Measurements from ENCODE around the gene BARHL1.

The BARHL1 gene

GRCh38 chr9:132628746-132629145 lies 46.3 kb downstream of the BARHL1 start:
- Mint-ChIP-seq H3K36me3 (ENCODE audit: low read depth) (peaks cover 23% of the 10 kb centered on the region), H3K27ac (no peak overlapping the region), H3K4me3 (no peak overlapping the region), H3K27me3 (ENCODE audit: low read depth) (no peaks in the 10 kb centered on the region), H3K4me1 (ENCODE audit: low read depth) (peaks cover 4% of the 10 kb centered on the region), H3K9me3 (no peaks in the 10 kb centered on the region)
- no peak for DNase-seq (ENCODE audit: low spot score)

- Mint-ChIP-seq H3K4me1 (ENCODE audit: low read depth) (peaks cover 4% of the 10 kb centered on the region), H3K4me3 (no peak overlapping the region), H3K27ac (no peak overlapping the region), H3K9me3 (no peaks in the 10 kb centered on the region), H3K27me3 (ENCODE audit: low read depth) (no peaks in the 10 kb centered on the region), H3K36me3 (ENCODE audit: low read depth) (peaks cover 21% of the 10 kb centered on the region)
- no peak for DNase-seq (ENCODE audit: low spot score)
These were observed 47.7 kb downstream of the BARHL1 start for GRCh38 chr9:132630116-132630515.

DNA sequence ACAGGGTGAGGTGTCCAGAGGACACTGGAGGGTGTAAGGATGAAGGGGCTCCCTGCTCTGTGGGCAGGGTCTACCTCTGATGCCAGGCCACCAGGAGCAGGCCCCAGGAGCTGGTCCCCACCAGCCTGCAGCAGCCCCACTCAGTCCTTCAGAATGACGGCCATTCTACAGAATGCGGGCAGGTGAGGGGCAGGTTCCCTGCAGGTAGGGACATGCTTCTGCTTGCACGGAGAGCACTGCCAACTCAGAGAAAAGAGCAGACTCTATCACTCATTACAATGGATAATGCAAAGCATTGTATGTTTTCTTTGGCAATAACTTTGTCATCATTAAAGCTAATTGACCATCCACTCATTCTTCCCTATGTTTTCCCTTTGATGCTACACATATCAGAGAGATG lies 48.4 kb downstream of the BARHL1 start:
- no peaks in the 10 kb centered on the region for H3K9me3 Mint-ChIP-seq
- H3K27me3 Mint-ChIP-seq (ENCODE audit: low read depth), result no peaks in the 10 kb centered on the region
- no peak for DNase-seq (ENCODE audit: low spot score)
- H3K4me1 Mint-ChIP-seq (ENCODE audit: low read depth), result peaks cover 4% of the 10 kb centered on the region
- H3K4me3 Mint-ChIP-seq, result no peak overlapping the region
- H3K36me3 Mint-ChIP-seq (ENCODE audit: low read depth), result peaks cover 21% of the 10 kb centered on the region
- H3K27ac Mint-ChIP-seq, result no peak overlapping the region

- Mint-ChIP-seq H3K9me3 (no peaks in the 10 kb centered on the region), H3K27me3 (ENCODE audit: low read depth) (no peaks in the 10 kb centered on the region), H3K4me3 (no peak overlapping the region), H3K27ac (no peak overlapping the region), H3K36me3 (ENCODE audit: low read depth) (peaks cover 21% of the 10 kb centered on the region), H3K4me1 (ENCODE audit: low read depth) (peaks cover 4% of the 10 kb centered on the region)
- no peak for DNase-seq (ENCODE audit: low spot score)
These were observed 48.9 kb downstream of the BARHL1 start for GRCh38 chr9:132631280-132631679.

- no peaks in the 10 kb centered on the region for H3K9me3 Mint-ChIP-seq
- H3K4me3 Mint-ChIP-seq, result no peak overlapping the region
- H3K4me1 Mint-ChIP-seq (ENCODE audit: low read depth), result peaks cover 4% of the 10 kb centered on the region
- DNase-seq (ENCODE audit: low spot score), result no peak
- H3K27ac Mint-ChIP-seq, result no peak overlapping the region
- H3K36me3 Mint-ChIP-seq (ENCODE audit: low read depth), result peaks cover 20% of the 10 kb centered on the region
- no peaks in the 10 kb centered on the region for H3K27me3 Mint-ChIP-seq (ENCODE audit: low read depth)
These were observed 49.3 kb downstream of the BARHL1 start for GRCh38 chr9:132631685-132632084.

DNA sequence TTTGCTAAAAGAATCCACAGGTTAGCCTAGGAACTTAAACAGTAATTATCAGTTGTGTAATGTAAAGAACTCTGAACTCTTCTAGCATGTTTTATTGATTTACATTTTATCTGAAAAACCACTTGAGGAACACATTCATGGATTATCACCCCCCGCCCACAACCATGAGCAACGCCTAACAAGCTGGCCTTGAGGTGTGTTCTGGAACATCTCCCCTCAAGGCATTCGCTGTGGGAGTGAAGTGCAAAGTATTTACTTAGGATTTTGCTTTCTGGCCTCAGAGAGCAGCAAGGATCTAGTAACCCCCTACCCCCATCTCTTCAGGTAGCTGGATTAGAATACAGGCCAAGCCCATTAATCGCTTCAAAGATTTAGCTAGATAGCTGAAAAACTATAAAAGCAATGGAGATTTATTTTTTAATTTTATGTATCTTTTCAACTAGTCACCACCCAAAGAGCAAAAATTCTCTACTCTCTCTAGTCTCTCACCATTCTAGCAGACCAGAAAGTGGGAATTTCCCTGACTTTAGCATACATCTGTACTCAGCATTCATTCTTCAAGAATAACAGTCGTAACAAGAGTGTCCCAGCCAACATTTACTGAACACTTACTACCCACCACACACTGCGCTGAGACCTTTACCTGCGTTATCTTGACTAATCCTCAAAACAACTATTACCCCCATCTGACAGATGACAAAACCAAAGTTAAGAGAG lies 50.2 kb downstream of the BARHL1 start:
- no peak overlapping the region for H3K4me3 Mint-ChIP-seq
- H3K36me3 Mint-ChIP-seq (ENCODE audit: low read depth), result peaks cover 20% of the 10 kb centered on the region
- H3K27me3 Mint-ChIP-seq (ENCODE audit: low read depth), result no peaks in the 10 kb centered on the region
- no peak for DNase-seq (ENCODE audit: low spot score)
- H3K27ac Mint-ChIP-seq, result no peak overlapping the region
- H3K9me3 Mint-ChIP-seq, result no peaks in the 10 kb centered on the region
- peaks cover 4% of the 10 kb centered on the region for H3K4me1 Mint-ChIP-seq (ENCODE audit: low read depth)

DNA sequence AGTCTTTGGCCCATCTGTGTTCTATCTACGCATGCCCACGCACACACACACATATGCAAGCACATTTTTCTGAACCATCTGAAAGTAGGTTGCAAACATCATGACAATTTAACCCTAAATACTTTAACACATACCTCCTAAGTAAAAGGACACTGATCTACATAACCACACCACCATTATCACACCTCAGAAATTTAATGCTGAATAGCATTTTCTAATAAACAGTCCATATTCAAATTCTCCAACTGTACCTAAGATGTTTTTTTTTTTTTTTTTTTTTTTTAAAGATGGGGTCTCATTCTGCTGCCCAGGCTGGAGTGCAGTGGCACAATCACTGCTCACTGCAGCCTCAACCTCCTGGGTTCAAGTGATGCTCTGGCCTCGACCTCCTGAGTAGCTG lies 51.9 kb downstream of the BARHL1 start:
- H3K4me1 Mint-ChIP-seq (ENCODE audit: low read depth), result peaks cover under 1% of the 10 kb centered on the region
- peaks cover 17% of the 10 kb centered on the region for H3K36me3 Mint-ChIP-seq (ENCODE audit: low read depth)
- no peak for DNase-seq (ENCODE audit: low spot score)
- no peaks in the 10 kb centered on the region for H3K9me3 Mint-ChIP-seq
- no peak overlapping the region for H3K27ac Mint-ChIP-seq
- H3K4me3 Mint-ChIP-seq, result no peak overlapping the region
- no peaks in the 10 kb centered on the region for H3K27me3 Mint-ChIP-seq (ENCODE audit: low read depth)

DNA sequence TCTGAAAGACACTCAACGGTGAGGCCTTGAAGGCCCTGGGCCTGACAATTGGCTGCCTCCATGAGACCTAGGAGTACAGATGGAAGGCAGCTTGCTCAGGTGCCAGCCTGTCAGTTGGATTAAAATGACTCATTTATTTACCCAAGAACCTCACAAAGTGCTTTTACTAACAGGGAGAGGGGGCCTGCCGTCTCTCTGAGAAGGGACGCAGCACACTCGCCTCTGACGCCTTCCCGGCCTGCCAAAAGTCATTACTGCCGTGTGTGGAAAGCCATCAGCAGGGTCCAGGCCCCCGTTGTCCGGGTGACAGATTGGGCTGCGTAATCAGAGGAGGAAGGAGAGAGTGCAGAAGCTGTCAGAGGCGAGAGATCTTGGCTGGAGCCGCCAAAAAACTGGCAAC lies 54.9 kb downstream of the BARHL1 start:
- no peak overlapping the region for H3K4me3 Mint-ChIP-seq
- H3K9me3 Mint-ChIP-seq, result no peaks in the 10 kb centered on the region
- DNase-seq (ENCODE audit: low spot score), result no peak
- no peaks in the 10 kb centered on the region for H3K27me3 Mint-ChIP-seq (ENCODE audit: low read depth)
- no peak overlapping the region for H3K27ac Mint-ChIP-seq
- H3K4me1 Mint-ChIP-seq (ENCODE audit: low read depth), result no peaks in the 10 kb centered on the region
- peaks cover 8% of the 10 kb centered on the region for H3K36me3 Mint-ChIP-seq (ENCODE audit: low read depth)

DNA sequence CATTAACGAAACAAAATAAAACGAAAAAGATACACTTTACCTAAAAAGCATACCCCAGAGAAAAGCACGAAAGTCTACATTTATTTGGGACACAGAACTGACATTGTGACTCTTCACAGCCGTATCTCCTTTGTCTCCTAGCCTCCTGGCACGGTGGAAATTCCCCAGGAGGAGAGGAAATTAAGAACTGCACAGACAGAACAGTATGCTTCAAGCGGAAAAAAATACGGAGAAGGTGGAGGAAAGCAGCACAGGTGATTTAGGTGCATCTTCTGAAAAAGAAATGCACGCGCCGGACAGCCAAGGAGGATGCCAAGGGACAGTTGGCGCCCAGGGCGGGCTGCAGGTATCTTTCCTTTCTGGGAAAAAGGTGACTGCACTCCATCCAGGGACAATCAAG lies 55.4 kb downstream of the BARHL1 start:
- H3K4me3 Mint-ChIP-seq, result no peak overlapping the region
- no peak for DNase-seq (ENCODE audit: low spot score)
- no peak overlapping the region for H3K27ac Mint-ChIP-seq
- H3K36me3 Mint-ChIP-seq (ENCODE audit: low read depth), result peaks cover 7% of the 10 kb centered on the region
- H3K9me3 Mint-ChIP-seq, result no peaks in the 10 kb centered on the region
- H3K27me3 Mint-ChIP-seq (ENCODE audit: low read depth), result no peaks in the 10 kb centered on the region
- no peaks in the 10 kb centered on the region for H3K4me1 Mint-ChIP-seq (ENCODE audit: low read depth)

- DNase-seq (ENCODE audit: low spot score), result no peak
- H3K27ac Mint-ChIP-seq, result no peak overlapping the region
- no peak overlapping the region for H3K4me3 Mint-ChIP-seq
- H3K4me1 Mint-ChIP-seq (ENCODE audit: low read depth), result no peaks in the 10 kb centered on the region
- H3K36me3 Mint-ChIP-seq (ENCODE audit: low read depth), result peaks cover 6% of the 10 kb centered on the region
- H3K27me3 Mint-ChIP-seq (ENCODE audit: low read depth), result no peaks in the 10 kb centered on the region
- no peaks in the 10 kb centered on the region for H3K9me3 Mint-ChIP-seq
These were observed 55.8 kb downstream of the BARHL1 start for GRCh38 chr9:132638240-132638639.

DNA sequence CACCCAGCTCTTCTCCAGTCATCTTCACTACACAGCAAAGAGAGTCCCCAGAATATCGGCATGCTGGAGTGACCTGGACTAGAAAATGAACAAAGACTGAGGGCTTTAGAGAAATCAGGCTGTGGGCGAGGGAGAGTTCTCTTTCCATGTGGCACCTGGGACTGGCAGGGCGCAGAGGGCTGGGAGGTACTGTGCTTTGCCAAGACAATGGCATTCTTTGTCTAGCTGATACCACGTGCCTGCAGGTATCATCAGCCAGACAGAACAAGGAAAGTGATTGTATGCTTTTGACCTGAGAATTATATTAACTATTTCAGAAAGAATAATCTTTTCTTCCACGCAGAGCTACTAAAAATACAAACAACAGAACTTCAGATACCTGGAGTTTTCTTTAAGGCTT lies 56.9 kb downstream of the BARHL1 start:
- Mint-ChIP-seq H3K9me3 (no peaks in the 10 kb centered on the region), H3K4me1 (ENCODE audit: low read depth) (no peaks in the 10 kb centered on the region), H3K27ac (no peak overlapping the region), H3K4me3 (no peak overlapping the region), H3K27me3 (ENCODE audit: low read depth) (no peaks in the 10 kb centered on the region), H3K36me3 (ENCODE audit: low read depth) (peaks cover 11% of the 10 kb centered on the region)
- DNase-seq (ENCODE audit: low spot score), result no peak
